DMS 273 (cell line): ENCODE results near the gene MROH2A.

Experiments
- DNase-seq: peaks from one replicate; lab custom pipeline; 2025; ENCODE audit not compliant: unreplicated experiment; lab: John Stamatoyannopoulos, UW

The MROH2A gene

DNA sequence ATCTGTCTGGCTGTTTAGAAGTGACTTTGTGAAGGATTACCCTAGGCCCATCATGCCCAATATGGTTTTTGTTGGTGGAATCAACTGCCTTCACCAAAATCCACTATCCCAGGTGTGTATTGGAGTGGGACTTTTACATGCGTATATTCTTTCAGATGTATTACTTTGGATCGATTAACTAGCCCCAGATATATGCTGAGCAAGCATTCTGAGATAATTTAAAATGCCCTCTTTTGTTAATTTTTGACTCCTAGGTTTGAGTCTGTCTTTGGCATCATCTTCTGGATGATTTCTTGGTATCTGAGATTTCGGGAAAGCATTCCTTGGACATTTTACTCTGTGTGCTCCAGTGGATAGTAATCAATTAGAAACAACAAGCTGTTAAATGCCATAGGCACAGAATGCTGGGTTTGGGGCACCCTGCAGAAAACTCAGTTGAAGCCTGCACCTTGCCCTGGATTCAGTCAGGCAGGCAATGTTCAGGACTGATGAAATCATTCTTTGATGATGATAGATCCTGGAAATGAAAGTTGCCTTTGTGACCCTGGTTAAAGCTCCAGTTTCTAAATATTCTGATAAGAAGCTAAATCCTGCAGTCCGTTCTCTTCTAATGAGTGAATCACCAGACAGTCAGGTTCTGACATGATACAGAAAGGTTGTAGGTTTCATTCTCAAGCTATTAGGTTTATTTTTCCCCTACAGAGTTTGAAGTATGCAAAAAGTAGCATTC is 16.9 kb upstream of the MROH2A start:
- no peak for DNase-seq

DNA sequence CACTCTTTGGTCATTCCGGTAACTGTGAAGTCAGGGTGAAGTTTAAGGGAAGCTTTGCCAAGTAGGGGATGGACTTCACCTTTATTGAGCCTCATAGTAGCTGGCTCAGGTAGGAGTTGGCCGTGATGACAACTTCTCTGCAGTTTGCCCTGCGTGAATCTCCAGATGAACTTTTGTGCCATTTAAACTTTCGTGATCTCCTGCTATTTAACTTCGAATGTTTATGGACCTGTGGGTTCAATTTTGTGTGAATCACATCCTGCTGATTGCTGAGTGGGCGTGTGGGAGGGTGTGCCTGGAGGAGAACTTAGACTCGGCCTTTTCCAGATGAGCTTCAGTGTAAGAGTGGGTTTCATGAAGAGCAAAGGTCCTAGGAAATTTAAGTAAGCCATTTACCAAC is 13.9 kb upstream of the MROH2A start:
- no peak for DNase-seq

DNA sequence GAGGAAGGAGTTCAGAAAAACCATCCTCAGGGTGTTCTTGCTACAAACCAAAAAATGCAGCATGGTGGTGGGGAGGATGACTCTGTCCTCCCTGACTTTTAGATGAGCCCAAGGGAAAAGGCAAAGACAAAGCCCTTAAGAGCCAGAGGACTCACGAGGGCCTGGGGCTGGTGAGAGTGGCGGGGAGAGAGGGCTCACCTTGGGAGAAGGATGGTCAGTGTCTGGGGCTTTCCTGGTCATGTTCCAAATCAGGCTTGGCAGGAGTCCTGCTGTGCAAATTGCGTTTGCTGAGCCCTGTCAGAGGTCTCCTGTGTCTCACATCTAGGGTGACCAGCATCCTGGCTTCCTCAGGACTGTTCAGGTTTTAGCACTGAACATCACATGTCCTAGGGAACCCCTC is 13.4 kb upstream of the MROH2A start:
- no peak for DNase-seq

DNA sequence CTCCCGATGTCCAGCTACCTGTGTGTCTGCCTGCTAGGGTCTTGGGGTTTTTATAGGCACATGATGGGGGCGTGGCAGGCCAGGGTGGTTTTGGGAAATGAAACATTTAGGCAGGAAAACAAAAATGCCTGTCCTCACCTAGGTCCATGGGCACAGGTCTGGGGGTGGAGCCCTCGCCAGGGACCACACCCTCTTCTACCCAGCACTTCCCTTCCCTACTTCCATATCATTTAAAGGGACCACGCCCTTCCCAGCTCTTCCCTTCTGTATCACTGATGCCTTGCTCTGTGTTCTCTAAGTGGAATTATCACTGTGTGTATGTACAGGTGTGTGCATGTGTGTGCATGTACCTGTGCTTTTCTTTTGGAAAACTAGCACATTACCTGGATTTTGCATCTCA is 11.7 kb upstream of the MROH2A start:
- DNase-seq: no peak

DNA sequence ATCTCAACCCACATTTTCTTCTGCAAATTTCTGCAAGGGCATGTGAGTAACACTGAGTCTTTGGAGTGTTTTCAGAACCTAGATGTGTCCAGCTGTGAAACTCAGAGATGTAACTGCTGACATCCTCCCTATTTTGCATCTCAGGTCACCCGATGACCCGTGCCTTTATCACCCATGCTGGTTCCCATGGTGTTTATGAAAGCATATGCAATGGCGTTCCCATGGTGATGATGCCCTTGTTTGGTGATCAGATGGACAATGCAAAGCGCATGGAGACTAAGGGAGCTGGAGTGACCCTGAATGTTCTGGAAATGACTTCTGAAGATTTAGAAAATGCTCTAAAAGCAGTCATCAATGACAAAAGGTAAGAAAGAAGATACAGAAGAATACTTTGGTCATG is 10.1 kb upstream of the MROH2A start:
- DNase-seq: no peak

DNA sequence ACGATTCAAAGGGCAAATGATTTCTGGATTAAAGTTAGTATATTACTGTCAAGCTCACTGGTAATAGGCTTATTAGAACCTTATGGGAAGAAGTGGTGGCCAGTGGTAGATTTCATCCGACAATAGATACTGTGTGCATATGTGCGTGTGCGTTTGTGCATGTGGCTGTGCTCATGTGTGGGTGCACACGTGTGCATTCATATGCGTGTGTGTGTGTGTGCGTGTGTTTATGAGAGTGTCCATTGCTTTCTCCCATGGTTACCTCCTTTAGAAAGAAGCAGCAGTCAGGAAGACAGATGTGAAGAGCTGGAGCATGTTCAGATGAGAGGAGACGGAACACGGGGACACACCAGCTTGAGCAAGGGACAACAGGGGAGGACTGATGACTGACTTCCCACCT is 8.9 kb upstream of the MROH2A start:
- no peak for DNase-seq

DNA sequence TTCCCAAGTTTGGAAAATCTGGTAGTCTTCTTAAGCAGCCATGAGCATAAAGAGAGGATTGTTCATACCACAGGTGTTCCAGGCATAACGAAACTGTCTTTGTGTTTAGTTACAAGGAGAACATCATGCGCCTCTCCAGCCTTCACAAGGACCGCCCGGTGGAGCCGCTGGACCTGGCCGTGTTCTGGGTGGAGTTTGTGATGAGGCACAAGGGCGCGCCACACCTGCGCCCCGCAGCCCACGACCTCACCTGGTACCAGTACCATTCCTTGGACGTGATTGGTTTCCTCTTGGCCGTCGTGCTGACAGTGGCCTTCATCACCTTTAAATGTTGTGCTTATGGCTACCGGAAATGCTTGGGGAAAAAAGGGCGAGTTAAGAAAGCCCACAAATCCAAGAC is 6.0 kb upstream of the MROH2A start:
- DNase-seq: no peak

DNA sequence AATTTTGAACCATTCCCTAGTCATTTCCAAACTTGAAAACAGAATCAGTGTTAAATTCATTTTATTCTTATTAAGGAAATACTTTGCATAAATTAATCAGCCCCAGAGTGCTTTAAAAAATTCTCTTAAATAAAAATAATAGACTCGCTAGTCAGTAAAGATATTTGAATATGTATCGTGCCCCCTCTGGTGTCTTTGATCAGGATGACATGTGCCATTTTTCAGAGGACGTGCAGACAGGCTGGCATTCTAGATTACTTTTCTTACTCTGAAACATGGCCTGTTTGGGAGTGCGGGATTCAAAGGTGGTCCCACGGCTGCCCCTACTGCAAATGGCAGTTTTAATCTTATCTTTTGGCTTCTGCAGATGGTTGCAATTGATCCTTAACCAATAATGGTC is 5.5 kb upstream of the MROH2A start:
- no peak for DNase-seq

DNA sequence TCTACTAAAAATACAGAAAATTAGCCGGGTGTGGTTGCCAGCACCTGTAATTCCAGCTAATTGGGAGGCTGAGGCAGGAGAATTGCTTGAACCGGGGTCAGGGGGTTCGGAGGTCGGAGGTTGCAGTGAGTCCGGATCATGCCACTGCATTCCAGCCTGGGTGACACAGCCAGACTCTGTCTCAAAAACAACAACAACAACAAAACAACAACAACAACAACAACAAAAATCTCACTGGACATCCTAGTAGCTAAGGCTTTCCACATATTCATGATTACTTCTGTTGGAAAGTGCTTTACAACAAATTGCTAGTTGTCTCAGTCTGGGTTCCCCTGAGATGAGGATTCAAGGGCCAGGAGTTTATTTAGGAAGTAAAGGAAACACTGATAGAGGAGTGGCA is 4.3 kb upstream of the MROH2A start:
- no peak for DNase-seq

DNA sequence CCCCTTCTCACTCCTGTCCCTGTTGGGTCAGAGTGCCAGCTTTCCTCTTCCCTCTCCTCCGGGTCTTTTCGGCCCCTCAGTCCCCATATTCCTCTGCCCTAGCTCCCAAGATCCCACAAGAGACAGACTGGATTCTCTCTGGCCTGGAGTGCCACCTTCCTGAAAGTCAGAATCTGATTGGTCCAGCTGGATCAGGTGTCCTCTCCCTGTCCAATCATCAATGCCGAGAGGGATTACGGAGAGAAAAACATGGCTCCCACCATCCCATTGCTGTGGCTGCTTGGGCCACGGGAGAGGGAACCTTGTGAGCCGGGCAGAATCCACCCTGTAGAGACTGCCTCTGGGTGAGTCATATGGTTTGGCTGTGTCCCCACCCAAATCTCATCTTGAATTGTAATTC is 2.7 kb upstream of the MROH2A start:
- DNase-seq: no peak

DNA sequence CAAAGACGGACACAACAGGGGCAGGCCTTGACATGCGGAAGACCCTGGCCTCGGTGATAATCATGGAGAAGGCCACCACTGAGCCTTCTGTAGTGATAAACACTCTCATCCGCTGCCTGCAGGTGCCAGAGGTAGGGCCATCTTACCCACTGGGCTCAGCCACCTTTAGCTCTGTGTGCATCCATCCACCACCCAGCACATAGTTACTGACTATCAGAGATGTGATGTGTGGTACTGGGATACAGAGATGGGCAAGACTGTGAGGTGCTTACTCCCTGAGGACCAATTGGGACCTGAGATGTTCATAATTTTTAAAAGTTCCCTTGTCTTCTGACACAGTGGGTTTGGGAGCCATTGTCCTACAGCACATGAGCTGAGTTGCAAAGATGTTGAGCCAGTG is 1.6 kb downstream of the MROH2A start:
- DNase-seq: no peak

DNA sequence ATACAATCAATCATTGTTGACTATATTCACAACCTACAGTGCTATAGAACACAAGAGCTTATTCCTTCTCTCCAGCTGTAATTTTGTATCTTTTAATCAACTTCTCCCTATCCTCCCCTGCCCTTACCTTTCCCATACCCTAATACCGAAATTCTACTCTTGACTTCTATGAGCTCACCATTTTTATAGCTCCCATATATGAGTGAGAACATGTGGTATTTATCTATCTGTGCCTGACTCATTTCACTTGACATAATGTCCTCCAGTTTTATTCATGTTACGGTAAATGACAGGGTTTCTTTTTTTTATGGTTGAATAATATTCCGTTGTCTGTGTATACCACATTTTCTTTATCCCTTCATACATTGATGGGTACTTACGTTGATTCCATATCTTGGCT is 2.6 kb downstream of the MROH2A start:
- DNase-seq: no peak

DNA sequence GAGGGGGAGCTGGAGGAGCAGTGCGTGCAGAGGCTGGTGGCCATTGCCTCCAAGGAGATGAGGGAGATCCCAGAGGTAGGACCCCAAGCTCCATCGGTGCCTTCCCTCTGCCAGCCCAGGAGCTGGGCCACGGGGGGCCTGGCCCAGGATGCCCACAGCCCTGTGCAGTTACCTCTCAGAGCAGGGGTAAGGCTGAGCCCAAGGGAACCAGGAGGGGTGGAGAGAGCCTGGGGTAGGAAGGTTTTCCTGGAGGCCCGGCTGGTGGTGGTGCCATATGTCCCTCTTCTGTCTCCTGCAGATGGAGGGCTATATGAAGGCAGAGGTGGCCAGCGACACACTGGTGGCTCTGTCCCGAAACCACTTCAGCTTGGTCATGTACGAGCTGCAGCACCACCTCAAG is 11.4 kb downstream of the MROH2A start:
- DNase-seq: no peak

DNA sequence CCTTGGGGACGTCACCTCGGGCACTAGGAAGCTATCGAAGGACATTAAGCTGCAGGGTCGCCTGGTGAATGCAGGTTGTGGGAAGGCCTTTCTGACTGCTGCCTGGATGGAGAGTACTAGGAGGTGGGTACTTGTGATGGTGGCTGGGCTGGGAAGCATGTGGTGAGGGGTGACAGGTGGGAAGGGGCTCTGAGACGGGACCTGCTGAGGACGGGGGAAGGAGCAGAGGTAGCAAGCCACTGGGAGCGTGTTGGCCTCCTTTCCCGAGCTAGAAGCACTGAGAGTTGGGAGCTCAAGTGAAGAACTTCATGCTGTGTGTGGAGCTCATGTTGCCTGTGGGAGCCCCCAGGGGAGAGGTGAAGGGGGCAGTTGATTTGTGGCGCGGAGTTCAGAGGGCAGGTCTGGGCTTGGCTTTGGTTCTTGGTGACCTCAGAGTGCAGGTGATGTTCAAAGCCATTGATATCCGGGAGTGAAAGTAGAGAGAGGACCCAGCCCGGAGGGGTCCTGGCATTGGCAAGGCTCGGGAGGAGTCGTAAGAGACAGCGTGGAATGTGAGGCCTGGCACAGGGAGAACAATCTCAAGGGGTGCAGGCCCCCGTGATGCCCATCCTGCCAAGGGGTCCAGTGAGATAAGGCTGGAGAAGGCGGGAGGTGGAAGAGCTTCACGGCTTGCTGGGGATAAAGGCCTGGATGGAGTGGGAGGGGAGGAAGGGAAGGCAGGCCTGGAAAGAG is 13.2 kb downstream of the MROH2A start:
- DNase-seq: no peak

DNA sequence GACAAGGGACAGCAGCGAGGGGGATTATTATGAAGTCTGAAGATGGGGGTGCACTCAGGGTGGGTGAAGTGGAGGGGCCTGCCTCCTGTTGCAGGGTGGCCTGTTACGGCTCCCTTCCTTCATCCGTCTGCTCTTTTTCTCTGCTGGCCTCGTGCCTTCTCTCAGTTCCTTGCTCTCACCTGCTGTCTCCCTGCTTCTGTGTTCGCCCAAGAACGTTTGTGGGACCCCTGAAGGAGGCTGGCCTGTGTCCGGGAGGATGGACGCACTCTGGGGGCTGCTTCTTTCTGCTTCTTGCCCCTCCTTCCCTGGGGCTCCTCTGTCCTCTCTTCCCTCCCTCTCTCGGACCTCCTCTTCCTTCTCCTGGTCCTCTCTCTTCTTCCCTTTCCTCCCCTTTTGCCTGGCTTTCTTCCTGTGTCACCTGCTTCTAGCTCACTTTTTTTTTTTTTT is 13.8 kb downstream of the MROH2A start:
- no peak for DNase-seq

DNA sequence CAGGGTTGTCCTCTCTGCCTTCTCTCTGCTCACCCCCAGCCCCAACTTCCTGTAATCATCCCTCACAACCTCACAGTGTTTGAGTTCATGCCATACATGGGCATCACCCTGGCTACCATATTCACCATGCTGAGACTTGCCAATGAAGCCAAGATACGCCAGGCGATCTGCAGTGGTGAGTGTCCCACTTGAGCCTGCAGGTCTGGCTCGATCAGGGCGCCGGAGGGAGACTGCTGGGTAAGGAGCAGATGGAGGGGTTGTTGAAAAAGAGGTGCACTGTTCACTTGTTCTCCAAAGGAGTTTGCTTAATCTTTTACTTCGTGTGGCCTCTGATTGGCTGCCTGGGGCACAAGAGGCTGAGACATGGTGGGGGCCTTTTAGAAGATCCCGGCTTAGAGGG is 14.6 kb downstream of the MROH2A start:
- no peak for DNase-seq

DNA sequence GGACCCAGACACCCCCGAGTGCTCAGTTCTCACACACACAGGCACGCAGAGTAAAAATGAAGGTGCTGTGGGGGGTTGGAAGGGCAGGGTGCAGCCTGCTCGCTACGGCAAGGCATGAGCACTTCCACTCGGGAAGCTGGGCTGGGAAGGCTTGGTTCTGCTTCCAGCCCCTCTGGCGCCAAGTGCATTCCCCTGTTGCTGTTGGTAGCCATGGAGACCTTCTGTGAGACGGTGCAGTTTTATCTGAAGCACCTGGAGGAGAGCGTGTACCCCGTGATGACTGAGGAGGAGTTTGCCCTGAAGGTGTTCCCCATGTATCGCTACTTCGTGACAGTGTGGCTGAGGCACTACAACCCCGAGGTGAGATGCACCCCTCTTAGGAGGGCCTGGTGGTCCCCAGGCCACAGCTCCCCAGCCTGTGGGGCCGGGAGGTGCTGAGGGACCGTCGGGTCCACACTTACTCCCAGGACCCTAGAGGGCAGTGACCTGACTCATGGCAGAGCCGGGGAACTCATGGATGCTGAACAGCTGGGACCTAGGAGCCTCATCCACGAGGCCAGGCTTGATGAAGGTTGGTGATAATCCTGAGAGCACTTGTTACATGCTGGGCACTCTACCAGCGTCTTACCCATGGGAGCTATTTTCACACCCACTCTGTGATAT is 15.5 kb downstream of the MROH2A start:
- DNase-seq: no peak

DNA sequence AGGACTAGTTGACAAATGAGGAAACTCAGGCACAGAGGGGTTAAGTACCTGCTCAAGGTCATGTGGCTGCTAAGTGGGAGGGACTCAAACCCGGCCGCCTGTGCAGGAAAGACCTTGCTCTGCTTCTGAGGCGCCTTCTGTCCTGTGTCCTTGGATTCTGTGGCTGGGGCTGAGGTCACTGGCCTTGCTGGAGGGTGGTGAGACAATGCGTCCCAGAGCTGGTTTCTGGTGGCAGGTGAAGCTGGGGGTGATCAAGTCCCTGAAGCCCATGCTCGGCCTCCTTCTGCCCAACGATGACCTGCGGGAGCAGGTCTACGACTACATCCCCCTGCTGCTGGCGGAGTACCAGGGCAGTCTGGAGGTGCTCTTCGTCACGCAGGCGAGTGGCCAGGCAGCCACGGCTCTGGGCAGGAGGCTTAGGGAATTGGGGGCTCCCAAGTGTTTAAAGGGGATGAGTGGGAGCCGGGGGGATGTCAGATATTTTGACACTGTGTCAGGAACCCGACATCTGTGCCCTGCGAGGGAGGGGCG is 16.1 kb downstream of the MROH2A start:
- DNase-seq: no peak

DNA sequence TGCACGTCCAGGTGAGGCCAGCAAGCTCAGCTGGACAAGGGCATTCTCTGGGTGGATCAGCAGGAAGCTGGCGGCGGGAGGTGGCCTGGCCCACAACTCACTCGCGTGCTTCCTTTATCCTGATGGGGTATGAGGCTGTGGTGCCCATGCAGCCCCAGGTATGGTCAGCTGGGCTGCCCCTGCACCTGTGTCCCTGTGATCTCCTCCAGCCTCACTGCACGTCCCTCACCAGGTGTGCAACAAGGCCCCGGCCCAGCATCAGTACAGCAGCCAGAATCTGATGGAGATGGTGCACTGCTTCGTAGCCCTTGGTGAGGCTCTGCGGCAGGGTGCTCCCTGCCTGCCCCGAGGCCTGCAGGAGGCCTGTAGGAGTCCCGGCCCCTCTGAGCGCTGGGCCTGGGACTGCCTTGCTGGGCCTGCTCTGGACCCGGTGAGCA is 17.6 kb downstream of the MROH2A start:
- no peak for DNase-seq

DNA sequence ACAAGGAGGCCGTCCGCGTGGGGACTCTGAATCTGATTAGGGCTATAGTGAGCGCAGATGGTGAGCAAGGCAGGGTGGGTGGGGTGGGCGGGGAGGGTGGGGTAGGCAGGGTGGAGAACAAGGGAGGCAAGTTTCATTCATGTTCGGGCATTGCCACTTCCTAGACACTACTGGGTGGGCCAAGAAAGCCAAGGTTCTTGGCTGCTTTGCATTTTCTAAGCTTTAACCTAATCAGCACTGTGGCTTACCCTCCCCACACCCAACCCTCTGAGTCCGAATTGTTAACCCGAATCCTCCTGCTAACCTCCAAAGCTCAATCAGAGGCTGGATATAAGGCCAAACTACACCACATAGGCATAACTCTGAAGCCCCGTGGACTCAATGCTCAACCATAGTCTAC is 18.1 kb downstream of the MROH2A start:
- DNase-seq: no peak

DNA sequence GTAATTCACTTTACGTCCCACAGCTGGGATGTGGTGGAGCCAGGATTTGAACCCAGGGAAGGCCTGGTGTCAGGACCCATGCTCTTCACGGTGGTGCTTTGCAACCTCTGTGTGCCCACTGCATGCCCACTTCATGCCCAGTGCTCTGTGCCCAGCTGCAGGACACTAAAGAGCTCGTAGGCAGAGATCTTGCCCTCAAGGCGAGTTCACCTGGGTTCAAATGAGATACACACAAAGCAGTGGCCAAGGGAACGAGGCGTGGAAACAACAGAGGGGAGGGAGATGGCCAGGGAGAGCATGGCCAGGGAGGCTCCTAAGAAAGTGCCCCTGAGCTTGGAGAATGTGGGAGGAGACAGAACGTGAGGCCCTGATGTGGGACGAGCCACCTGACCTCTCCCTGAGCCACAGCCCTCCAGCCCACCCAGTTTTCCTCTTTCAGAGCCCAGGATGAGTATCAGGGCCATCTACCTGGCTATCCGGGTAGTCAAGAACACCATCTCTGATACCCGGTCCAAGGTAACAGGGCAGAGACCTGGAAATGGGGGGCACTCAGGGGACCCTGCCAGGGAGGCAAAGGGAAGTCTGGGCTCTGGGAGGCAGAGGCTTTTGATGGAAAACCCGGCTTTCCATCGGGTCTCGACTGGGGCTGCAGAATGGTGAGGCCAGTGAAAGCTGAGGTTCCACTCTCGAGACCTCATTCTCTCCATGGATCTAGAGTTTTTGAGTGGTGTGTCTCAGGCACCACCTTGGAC is 20.4 kb downstream of the MROH2A start:
- no peak for DNase-seq
